Common myeloid progenitor, CD34-positive (primary cell): ENCODE results near the gene SYCP3.

ENCODE experiments used
- CTCF ChIA-PET: fragments of 350-600 bp; sonication (Branson Sonifier 250); formaldehyde crosslinking; loops from one replicate; lab custom pipeline; 2021; ENCODE audit warnings: antibody characterized with exemption; lab: Charles Lee
- POLR2A ChIA-PET: fragments of 350-600 bp; sonication (Branson Sonifier 250); formaldehyde crosslinking; loops from one replicate; lab custom pipeline; 2021; ENCODE audit warnings: antibody characterized with exemption; lab: Charles Lee
- DNase-seq, 3 donors: peaks; one replicate each; pipeline versions ENCODE4 v3.0.0 to v3.0.0-alpha.2; 2013
- H3K27ac ChIP-seq, 2 experiments: 1 replicate in 1 of 2; 2 replicates in 1 of 2; pipeline ENCODE4 v1.7.0; 2013; ENCODE audit warnings: inconsistent platforms in 2 of 2, low read length in 2 of 2, mild to moderate bottlenecking in 2 of 2, low read depth in 1 of 2, moderate library complexity in 1 of 2; ENCODE audit not compliant: severe bottlenecking in 2 of 2, insufficient read depth in 1 of 2, poor library complexity in 1 of 2
- H3K27me3 ChIP-seq, 5 experiments: replicated peaks in 2 of 5; 1 replicate in 3 of 5; 2 replicates in 2 of 5; pipeline versions ENCODE4 v1.6.1 to v1.7.0; 2013; ENCODE audit warnings: low read length in 4 of 5, mild to moderate bottlenecking in 2 of 5, moderate library complexity in 2 of 5, inconsistent platforms in 1 of 5; ENCODE audit not compliant: insufficient read depth in 5 of 5, control insufficient read depth in 4 of 5
- H3K36me3 ChIP-seq, 4 experiments: 1 replicate in 2 of 4; 2 replicates in 2 of 4; pipeline versions ENCODE4 v1.6.1 to v1.7.0; 2013; ENCODE audit warnings: low read length in 3 of 4, control low read depth in 1 of 4, mild to moderate bottlenecking in 1 of 4; ENCODE audit not compliant: control insufficient read depth in 4 of 4, insufficient read depth in 4 of 4
- H3K4me1 ChIP-seq, 4 experiments: 1 replicate in 3 of 4; 2 replicates in 1 of 4; pipeline versions ENCODE4 v1.6.1 to v1.7.1; 2013; ENCODE audit warnings: low read length in 3 of 4, mild to moderate bottlenecking in 3 of 4, control low read depth in 1 of 4, inconsistent platforms in 1 of 4, moderate library complexity in 1 of 4; ENCODE audit not compliant: control insufficient read depth in 4 of 4, insufficient read depth in 4 of 4; ENCODE audit errors: control extremely low read depth in 1 of 4
- H3K4me3 ChIP-seq, 7 experiments: 1 replicate in 4 of 7; 2 replicates in 3 of 7; pipeline versions ENCODE4 v1.5.1 to v1.7.0; 2013; ENCODE audit warnings: mild to moderate bottlenecking in 7 of 7, low read length in 6 of 7, moderate library complexity in 6 of 7, inconsistent platforms in 2 of 7, low read depth in 2 of 7, control low read depth in 1 of 7; ENCODE audit not compliant: insufficient read depth in 4 of 7, control insufficient read depth in 1 of 7; ENCODE audit errors: extremely low read depth in 1 of 7
- H3K9me3 ChIP-seq, 5 experiments: 1 replicate in 4 of 5; 2 replicates in 1 of 5; pipeline versions ENCODE4 v1.6.1 to v1.7.1; 2013; ENCODE audit warnings: low read length in 4 of 5, mild to moderate bottlenecking in 2 of 5, inconsistent platforms in 1 of 5, low read depth in 1 of 5, moderate library complexity in 1 of 5; ENCODE audit not compliant: control insufficient read depth in 4 of 5, insufficient read depth in 2 of 5; ENCODE audit errors: control extremely low read depth in 1 of 5
- WGBS: methylation state at CpG from one replicate; pipeline ENCODE4 v1.1.5; 2013; ENCODE audit not compliant: insufficient coverage; 5-methylcytosine and 5-hydroxymethylcytosine counted together

SYCP3 gene

GRCh38 chr12:101697930-101698799, 41.1 kb downstream of the SYCP3 start:
- ChIA-PET POLR2A (no interaction called here), CTCF (interaction anchor here (0.8 to 2.4 kb wide), 5 partner anchors 10 to 35 kb away, joined by 3 to 9 read pairs (median 4); no protein-coding TSS in a partner anchor)
- Histone ChIP-seq H3K27me3 (no peaks in the 10 kb centered on the region), H3K27ac (peak overlapping the region; percentile 66 to 86), H3K4me3 (peak overlapping the region; percentile 90 to 96 (median 92)), H3K36me3 (peaks cover 0 to 5% (median 0%) of the 10 kb centered on the region in 4 experiments), H3K9me3 (no peaks in the 10 kb centered on the region), H3K4me1 (peaks cover 2 to 35% (median 18%) of the 10 kb centered on the region in 4 experiments)
- WGBS = 0% methylated on average over 60 of the region's 67 CpGs
- peak; percentile 30 to 72 (median 60) for DNase-seq

GRCh38 chr12:101697197-101697929, 41.9 kb downstream of the SYCP3 start, which contains the start of gene CHPT1:
TSS of gene CHPT1 (plus strand) at chr12:101697640. CDS start at chr12:101697862, 222 bp downstream.
- DNase-seq = peak; percentile 56 to 82 (median 69)
- H3K27ac ChIP-seq = peak within 1 kb of the TSS; percentile 66 to 86
- H3K36me3 ChIP-seq = no peaks in the 10 kb centered on the region
- no peaks in the 10 kb centered on the region for H3K27me3 ChIP-seq
- POLR2A ChIA-PET = interaction anchor here (0.6 kb wide), 1 partner anchor 127 kb away, joined by 3 read pairs; no protein-coding TSS in a partner anchor
- peak within 1 kb of the TSS; percentile 90 to 96 (median 92) for H3K4me3 ChIP-seq
- H3K9me3 ChIP-seq = no peaks in the 10 kb centered on the region
- H3K4me1 ChIP-seq = peaks cover 2 to 35% (median 18%) of the 10 kb centered on the region in 4 experiments
- CTCF ChIA-PET = interaction anchor here (1.3 kb wide), 1 partner anchor 16 kb away, joined by 4 read pairs; no protein-coding TSS in a partner anchor
- 0% methylated on average over 51 of the region's 80 CpGs for WGBS

GRCh38 chr12:101696251-101697196, 42.7 kb downstream of the SYCP3 start:
- ChIA-PET CTCF (no interaction called here), POLR2A (interaction anchor here (0.6 kb wide), 1 partner anchor 126 kb away, joined by 3 read pairs; no protein-coding TSS in a partner anchor)
- no peaks in the 10 kb centered on the region for H3K36me3 ChIP-seq
- peak overlapping the region; percentile 33 to 60 for H3K27ac ChIP-seq
- DNase-seq = peak; percentile 35 to 75 (median 65)
- H3K9me3 ChIP-seq = no peaks in the 10 kb centered on the region
- peak overlapping the region; percentile 72 to 96 (median 90) for H3K4me3 ChIP-seq
- peaks cover 2 to 35% (median 18%) of the 10 kb centered on the region in 4 experiments for H3K4me1 ChIP-seq
- WGBS = 19% methylated on average over 18 of the region's 18 CpGs
- no peaks in the 10 kb centered on the region for H3K27me3 ChIP-seq

GRCh38 chr12:101695706-101696105, 43.6 kb downstream of the SYCP3 start:
- ChIA-PET POLR2A (no interaction called here), CTCF (no interaction called here)
- peak in 1 of 3 donors; percentile 25 for DNase-seq
- Histone ChIP-seq H3K9me3 (no peaks in the 10 kb centered on the region), H3K4me1 (peaks cover 2 to 33% (median 18%) of the 10 kb centered on the region in 4 experiments), H3K4me3 (no peak overlapping the region), H3K27me3 (no peaks in the 10 kb centered on the region), H3K36me3 (no peaks in the 10 kb centered on the region), H3K27ac (no peak overlapping the region)
- WGBS = no CpG with 5 or more reads among the region's 1 CpG

GRCh38 chr12:101694986-101695385, 44.3 kb downstream of the SYCP3 start:
- ChIA-PET CTCF (interaction anchor here (2.4 kb wide), 1 partner anchor 25 kb away, joined by 5 read pairs; no protein-coding TSS in a partner anchor), POLR2A (no interaction called here)
- no peak overlapping the region for H3K4me3 ChIP-seq
- H3K36me3 ChIP-seq = no peaks in the 10 kb centered on the region
- no peaks in the 10 kb centered on the region for H3K9me3 ChIP-seq
- no peak overlapping the region for H3K27ac ChIP-seq
- peaks cover 2 to 27% (median 15%) of the 10 kb centered on the region in 4 experiments for H3K4me1 ChIP-seq
- no peak for DNase-seq
- no peaks in the 10 kb centered on the region for H3K27me3 ChIP-seq
- WGBS = no CpG with 5 or more reads among the region's 2 CpGs

- H3K27ac ChIP-seq = no peak overlapping the region
- POLR2A ChIA-PET = no interaction called here
- CTCF ChIA-PET = interaction anchor here (2.4 kb wide), 1 partner anchor 24 kb away, joined by 5 read pairs; no protein-coding TSS in a partner anchor
- no peaks in the 10 kb centered on the region for H3K27me3 ChIP-seq
- DNase-seq = no peak
- peaks cover 2 to 23% (median 14%) of the 10 kb centered on the region in 4 experiments for H3K4me1 ChIP-seq
- WGBS = 100% methylated on average over 1 of the region's 2 CpGs
- H3K9me3 ChIP-seq = no peaks in the 10 kb centered on the region
- no peak overlapping the region for H3K4me3 ChIP-seq
- H3K36me3 ChIP-seq = no peaks in the 10 kb centered on the region
Measured at GRCh38 chr12:101694297-101694848, 44.9 kb downstream of the SYCP3 start.
